ENCODE results near the gene MAP3K5. TPM values are rescaled to one million over a fixed set of nuclear protein-coding genes. Genes with fewer than 3 reads are reported as not detected.
"Not testable (repeated sequence)": the region's sequence is repeated elsewhere in the genome, so short reads cannot be mapped to it uniquely, and the experiment has no call there.

The MAP3K5 gene
- total and polyA plus RNA-seq, 12 donors, result 41.9 to 306 (median 215) TPM

DNA sequence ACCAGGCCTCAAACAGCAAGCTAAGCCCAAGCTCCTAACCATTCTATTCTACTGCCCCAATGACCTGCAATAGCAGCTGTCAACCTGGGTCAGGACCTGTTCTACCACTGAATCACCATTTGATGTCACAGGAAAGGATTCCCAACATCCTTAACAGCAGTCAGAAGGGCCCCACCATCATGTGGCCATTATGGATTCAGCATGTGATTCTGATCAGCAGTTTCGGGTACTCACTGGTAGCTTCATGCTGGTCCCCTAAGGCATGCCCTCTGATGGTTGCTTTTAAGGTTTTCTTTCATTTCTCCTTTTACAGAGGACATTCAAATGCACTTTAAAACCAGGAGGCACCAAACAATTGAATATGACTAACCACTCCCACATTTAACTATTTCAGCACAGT, 204.8 kb downstream of the MAP3K5 start:
- no peak for DNase-seq
- Histone ChIP-seq H3K27ac (peak overlapping the region in 2 of 5 donors; percentile 54 to 68), H3K4me1 (replicated peaks in 1 of 2) (peaks cover 0 to 4% of the 10 kb centered on the region in 2 donors), H3K9me3 (replicated peaks in 1 of 3) (no peaks in the 10 kb centered on the region), H3K27me3 (no peaks in the 10 kb centered on the region), H3K36me3 (replicated peaks in 1 of 2) (peaks cover 0 to 93% of the 10 kb centered on the region in 2 donors), H3K4me3 (no peak overlapping the region)
- TF ChIP-seq, protein P1, sequence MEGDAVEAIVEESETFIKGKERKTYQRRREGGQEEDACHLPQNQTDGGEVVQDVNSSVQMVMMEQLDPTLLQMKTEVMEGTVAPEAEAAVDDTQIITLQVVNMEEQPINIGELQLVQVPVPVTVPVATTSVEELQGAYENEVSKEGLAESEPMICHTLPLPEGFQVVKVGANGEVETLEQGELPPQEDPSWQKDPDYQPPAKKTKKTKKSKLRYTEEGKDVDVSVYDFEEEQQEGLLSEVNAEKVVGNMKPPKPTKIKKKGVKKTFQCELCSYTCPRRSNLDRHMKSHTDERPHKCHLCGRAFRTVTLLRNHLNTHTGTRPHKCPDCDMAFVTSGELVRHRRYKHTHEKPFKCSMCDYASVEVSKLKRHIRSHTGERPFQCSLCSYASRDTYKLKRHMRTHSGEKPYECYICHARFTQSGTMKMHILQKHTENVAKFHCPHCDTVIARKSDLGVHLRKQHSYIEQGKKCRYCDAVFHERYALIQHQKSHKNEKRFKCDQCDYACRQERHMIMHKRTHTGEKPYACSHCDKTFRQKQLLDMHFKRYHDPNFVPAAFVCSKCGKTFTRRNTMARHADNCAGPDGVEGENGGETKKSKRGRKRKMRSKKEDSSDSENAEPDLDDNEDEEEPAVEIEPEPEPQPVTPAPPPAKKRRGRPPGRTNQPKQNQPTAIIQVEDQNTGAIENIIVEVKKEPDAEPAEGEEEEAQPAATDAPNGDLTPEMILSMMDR (IDR thresholded peaks at IDR 0.05), result no peak
- peak in 1 of 2 donors; percentile 7 for TF ChIP-seq POLR2A (IDR thresholded peaks at IDR 0.05)
- intact Hi-C loops (cut with DNase I), result no loop called here
- 85 to 94% (median 90%) methylated on average over 1 of the region's 1 CpG for WGBS, 4 donors

DNA sequence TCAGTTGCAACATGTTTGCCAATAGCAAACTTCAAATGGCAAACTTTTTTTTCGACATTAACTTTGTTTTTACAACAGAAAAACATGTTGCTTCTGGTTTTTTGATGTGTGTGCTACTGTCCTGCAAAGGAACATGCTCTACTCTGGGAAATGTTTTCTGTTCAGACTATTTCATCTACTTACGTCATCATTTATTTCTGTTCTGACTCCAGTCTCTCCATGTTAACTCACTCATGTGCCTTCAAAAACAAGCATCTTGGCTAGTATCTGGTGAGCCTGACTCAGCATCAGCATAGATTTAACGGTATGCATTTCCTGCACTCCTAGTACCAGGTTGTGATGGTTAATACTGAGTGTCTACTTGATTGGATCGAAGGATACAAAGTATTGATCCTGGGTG, 206.0 kb downstream of the MAP3K5 start:
- Histone ChIP-seq H3K27ac (peak overlapping the region in 2 of 5 donors; percentile 54 to 68), H3K4me1 (replicated peaks in 1 of 2) (peaks cover 0 to 4% of the 10 kb centered on the region in 2 donors), H3K27me3 (no peaks in the 10 kb centered on the region), H3K4me3 (no peak overlapping the region), H3K9me3 (replicated peaks in 1 of 3) (no peaks in the 10 kb centered on the region), H3K36me3 (replicated peaks in 1 of 2) (peaks cover 0 to 91% of the 10 kb centered on the region in 2 donors)
- DNase-seq, result no peak
- TF ChIP-seq, protein P1 (IDR thresholded peaks at IDR 0.05), result no peak
- no peak for TF ChIP-seq POLR2A (IDR thresholded peaks at IDR 0.05)
- WGBS, 4 donors, result 63 to 80% (median 73%) methylated on average over 4 of the region's 4 CpGs
- intact Hi-C loops (cut with DNase I), result no loop called here

DNA sequence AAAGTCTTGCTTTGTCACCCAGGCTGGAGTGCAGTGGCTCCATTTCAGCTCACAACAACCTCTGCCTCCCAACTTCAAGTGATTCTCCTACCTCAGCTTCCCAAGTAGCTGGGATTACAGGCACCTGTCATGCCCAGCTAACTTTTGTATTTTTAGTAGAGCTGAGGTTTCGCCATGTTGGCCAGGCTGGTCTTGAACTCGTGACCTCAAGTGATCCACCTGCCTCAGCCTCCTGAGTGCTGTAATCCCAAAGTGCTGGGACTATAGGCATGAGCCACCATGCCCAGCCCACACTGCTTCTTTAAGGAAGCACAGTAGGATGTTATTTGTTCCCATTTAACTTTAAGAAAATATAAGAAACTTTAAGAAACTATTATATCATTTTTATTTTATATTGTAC, 206.8 kb downstream of the MAP3K5 start:
- DNase-seq; H3K4me3 ChIP-seq; intact Hi-C loops (cut with DNase I); H3K27ac ChIP-seq; H3K9me3 ChIP-seq (replicated peaks in 1 of 3); H3K27me3 ChIP-seq; H3K4me1 ChIP-seq (replicated peaks in 1 of 2): not testable (repeated sequence)
- 92 to 100% (median 96%) methylated on average over 2 of the region's 2 CpGs for WGBS, 4 donors
- H3K36me3 ChIP-seq (replicated peaks in 1 of 2), result peaks cover 0 to 91% of the 10 kb centered on the region in 2 donors

DNA sequence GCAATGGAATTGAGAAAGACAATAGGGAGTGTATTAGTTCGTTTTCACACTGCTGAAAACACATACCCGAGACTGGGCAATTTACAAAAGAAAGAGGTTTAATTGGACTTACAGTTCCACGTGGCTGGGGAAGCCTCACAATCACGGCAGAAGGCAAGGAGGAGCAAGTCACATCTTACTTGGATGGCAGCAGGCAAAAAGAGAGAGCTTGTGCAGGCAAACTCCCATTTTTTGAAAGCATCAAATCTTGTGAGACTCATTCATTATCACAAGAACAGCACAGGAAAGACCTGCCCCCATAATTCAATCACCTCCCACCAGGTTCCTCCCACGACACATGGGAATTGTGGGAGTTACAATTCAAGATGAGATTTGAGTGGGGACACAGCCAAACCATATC, 208.0 kb downstream of the MAP3K5 start:
- Histone ChIP-seq H3K36me3 (replicated peaks in 1 of 2) (peaks cover 0 to 90% of the 10 kb centered on the region in 2 donors), H3K27ac (peak overlapping the region in 1 of 5 donors; percentile 69)
- DNase-seq; H3K27me3 ChIP-seq; H3K4me1 ChIP-seq (replicated peaks in 1 of 2); H3K4me3 ChIP-seq; H3K9me3 ChIP-seq (replicated peaks in 1 of 3); intact Hi-C loops (cut with DNase I): not testable (repeated sequence)
- 89 to 94% (median 92%) methylated on average over 4 to 5 of the region's 5 CpGs for WGBS, 4 donors

DNA sequence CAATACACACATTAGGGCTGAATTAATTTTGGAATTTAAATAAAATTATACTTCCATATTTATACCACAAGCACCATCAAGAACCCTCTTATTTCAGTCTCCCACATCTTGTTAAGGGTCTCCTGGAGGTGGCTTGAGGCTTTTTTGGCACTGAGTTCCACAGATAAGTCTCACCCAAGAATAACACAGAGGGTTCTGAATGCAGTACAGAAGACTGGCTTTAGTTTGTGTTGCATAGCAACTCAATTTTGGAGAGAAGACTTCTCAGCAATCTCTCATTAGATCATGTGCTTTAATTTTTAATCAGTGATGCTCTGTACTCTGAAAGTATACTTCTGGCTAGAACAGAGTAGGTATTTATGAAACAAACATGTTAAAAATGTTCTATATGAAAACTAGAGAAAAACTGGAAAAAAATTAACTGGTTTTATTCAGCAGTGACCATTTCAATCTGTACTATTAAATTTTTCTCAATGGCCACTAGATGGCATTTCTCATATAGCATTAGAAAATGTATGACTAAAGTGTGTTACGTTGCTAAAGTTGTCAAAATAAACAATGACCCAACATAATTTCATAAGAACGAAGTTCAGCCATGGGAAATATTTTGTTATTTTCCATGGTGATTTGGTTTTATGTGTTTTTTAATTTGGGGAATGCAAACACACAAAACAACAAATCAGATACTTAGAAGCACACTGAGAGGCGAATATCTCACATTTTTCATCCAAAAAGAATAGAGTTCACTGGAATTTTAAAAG, 209.4 kb downstream of the MAP3K5 start:
- Histone ChIP-seq H3K4me1 (replicated peaks in 1 of 2) (peaks cover 0 to 4% of the 10 kb centered on the region in 2 donors), H3K36me3 (replicated peaks in 1 of 2) (peaks cover 0 to 90% of the 10 kb centered on the region in 2 donors), H3K4me3 (no peak overlapping the region), H3K9me3 (replicated peaks in 1 of 3) (no peaks in the 10 kb centered on the region), H3K27me3 (no peaks in the 10 kb centered on the region), H3K27ac (peak overlapping the region in 2 of 5 donors; percentile 69 to 71)
- 28 to 34% (median 30%) methylated on average over 3 of the region's 3 CpGs for WGBS, 4 donors
- no peak for TF ChIP-seq POLR2A (IDR thresholded peaks at IDR 0.05)
- TF ChIP-seq, protein P1 (IDR thresholded peaks at IDR 0.05), result peak; percentile 37 to 64 (median 57)
- intact Hi-C loops (cut with DNase I), result no loop called here
- DNase-seq, result no peak

Data from adrenal gland (tissue), 12 donors.